ENCODE results near the gene MEI1.
"Not testable (repeated sequence)": the region's sequence is repeated elsewhere in the genome, so short reads cannot be mapped to it uniquely, and the experiment has no call there.

The MEI1 gene, protein sequence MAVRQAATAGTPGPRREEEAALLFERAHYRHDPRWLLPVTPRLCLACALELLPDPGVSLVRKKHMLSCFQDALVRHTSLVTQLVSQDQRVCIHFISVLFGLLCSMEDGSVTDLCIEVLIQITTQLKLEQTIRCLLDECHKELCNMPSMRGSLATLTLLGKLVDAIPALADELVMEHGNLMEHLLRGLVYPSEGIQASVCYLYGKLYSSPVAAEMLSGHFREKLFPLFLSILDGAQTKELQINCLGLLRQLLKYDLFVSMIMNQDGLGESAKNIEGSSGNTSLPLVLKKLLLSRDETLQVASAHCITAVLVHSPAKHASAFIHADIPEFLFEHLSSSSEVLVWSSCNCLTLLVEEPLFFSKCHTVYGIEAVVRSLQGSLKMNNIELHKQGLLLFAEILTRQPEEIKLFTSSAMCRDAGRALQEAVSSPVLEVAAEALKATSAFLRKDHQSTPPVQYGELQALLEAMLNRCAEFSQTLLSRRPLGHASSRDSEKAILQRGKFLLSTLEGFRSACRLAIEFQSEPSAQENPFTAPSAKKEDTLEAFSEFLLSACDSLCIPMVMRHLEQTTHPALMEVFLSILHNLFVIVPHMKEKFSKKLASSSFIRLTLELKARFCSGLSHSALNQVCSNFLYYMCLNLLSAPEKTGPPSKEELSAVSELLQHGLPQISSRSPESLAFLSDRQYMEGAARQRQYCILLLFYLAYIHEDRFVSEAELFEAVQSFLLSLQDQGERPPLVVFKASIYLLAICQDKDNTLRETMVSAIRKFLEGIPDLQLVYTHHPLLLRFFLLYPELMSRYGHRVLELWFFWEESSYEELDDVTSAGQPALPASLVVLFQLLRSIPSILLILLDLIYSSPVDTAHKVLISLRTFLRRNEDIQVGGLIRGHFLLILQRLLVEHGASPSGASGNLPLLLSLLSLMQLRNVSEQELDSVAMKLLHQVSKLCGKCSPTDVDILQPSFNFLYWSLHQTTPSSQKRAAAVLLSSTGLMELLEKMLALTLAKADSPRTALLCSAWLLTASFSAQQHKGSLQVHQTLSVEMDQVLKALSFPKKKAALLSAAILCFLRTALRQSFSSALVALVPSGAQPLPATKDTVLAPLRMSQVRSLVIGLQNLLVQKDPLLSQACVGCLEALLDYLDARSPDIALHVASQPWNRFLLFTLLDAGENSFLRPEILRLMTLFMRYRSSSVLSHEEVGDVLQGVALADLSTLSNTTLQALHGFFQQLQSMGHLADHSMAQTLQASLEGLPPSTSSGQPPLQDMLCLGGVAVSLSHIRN

GRCh38 chr22:41699264-41700107 lies at the start of gene MEI1:
Gene MEI1, plus strand, starts transcription at chr22:41699503. Its CDS starts 36 bp downstream, at chr22:41699539.
- DNase-seq = no peak

GRCh38 chr22:41650229-41650628 lies 49.1 kb upstream of the MEI1 start:
- no peak for DNase-seq

- DNase-seq = no peak
These were observed 48.5 kb upstream of the MEI1 start for GRCh38 chr22:41650821-41651220.

- no peak for DNase-seq
These were observed 45.0 kb upstream of the MEI1 start for GRCh38 chr22:41654322-41654721.

- no peak for DNase-seq
These were observed 42.7 kb upstream of the MEI1 start for GRCh38 chr22:41656556-41656955.

- no peak for DNase-seq
These were observed 41.6 kb upstream of the MEI1 start for GRCh38 chr22:41657709-41658108.

- DNase-seq = no peak
These were observed 40.4 kb upstream of the MEI1 start for GRCh38 chr22:41658869-41659268.

DNA sequence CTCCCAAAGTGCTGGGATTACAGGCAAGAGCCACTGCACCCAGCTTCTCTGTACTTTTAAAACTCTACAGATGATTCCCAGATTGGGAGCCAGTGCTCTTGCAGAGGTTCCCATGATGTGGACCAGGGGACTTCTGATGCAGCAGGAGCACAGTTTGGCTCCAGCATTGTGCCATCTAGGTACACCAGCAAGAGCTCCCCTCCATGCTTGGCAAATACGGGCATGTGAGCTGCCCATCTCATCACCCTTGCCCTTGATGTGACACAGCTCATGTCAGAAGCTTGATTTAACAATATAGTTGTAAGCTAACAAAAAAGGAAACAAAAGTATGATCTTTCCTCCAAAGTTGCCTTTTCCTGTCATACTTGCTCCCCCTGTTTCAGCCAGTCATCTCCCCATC lies 39.4 kb upstream of the MEI1 start:
- DNase-seq = no peak

DNA sequence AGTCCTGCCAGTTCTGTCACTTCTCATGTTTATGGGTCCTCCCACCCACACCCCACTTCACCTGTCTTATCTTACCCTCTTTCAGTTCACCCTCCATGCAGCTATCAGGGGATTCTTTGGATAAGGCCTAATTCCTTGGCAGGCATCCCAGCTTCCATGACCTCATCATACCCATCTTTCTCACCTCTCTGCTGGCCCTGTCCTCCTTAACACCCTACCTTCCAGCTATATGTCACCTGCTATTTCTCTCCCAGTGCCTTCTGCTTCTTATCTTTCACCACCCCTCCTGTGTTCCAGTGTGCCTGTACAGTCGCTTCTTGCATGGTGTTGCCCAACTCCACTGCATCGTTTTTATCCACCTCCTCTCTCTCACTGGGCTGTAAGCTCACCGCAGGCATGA lies 38.9 kb upstream of the MEI1 start:
- no peak for DNase-seq

DNA sequence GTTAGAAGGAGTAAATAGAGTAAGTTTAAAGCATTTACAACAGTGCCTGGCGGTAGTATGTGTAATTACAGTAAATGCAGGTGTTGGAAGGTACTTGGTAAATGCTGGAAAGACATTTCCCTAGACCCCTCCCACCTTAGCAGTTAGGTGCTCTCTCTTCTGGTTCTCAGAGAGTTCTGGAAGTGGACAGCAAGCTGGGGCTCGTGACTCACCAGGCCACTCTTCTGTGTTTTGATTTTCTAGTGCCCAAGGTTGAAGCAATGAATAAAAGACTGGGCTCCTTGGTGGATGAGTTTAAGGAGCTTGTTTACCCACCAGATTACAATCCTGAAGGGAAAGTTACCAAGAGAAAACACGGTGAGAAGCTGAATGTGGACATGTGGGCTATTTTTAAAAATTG lies 38.2 kb upstream of the MEI1 start:
- no peak for DNase-seq

DNA sequence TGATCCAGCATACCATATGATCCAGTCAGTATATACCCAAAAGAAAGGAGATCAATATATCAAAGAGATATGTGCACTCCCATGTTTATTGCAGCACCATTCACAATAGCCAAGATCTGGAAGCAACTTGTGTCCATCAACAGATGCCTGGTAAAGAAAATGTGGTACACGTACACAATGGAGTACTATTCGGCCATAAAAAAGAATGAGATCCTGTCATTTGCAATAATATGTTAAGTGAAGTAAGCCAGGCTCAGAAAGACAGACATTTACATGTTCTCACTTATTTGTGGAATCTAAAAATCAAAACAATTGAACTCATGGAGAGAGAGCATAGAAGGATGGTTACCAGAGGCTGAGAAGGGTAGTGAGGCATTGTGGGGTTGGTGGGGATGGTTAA lies 37.6 kb upstream of the MEI1 start:
- DNase-seq = no peak

GRCh38 chr22:41663594-41663993 lies 35.7 kb upstream of the MEI1 start:
- DNase-seq = not testable (repeated sequence)

GRCh38 chr22:41664490-41664889 lies 34.8 kb upstream of the MEI1 start:
- DNase-seq = no peak

GRCh38 chr22:41664951-41665350 lies 34.4 kb upstream of the MEI1 start:
- DNase-seq = no peak

- DNase-seq = no peak
These were observed 30.1 kb upstream of the MEI1 start for GRCh38 chr22:41668971-41669911.

DNA sequence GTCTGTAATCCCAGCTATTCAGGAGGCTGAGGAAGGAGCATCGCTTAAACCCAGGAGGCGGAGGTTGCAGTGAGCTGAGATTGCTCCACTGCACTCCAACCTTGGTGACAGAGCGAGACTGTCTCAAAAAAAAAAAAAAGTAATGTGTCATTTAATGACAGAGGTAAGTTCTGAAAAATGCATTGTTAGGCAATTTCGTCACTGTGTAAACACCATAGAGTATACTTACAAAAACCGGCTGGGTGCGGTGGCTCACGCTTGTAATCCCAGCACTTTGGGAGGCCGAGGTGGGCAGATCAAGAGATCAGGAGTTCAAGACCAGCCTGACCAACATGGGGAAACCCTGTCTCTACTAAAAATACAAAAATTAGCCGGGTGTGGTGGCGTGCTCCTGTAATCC lies 27.2 kb upstream of the MEI1 start:
- not testable (repeated sequence) for DNase-seq

DNA sequence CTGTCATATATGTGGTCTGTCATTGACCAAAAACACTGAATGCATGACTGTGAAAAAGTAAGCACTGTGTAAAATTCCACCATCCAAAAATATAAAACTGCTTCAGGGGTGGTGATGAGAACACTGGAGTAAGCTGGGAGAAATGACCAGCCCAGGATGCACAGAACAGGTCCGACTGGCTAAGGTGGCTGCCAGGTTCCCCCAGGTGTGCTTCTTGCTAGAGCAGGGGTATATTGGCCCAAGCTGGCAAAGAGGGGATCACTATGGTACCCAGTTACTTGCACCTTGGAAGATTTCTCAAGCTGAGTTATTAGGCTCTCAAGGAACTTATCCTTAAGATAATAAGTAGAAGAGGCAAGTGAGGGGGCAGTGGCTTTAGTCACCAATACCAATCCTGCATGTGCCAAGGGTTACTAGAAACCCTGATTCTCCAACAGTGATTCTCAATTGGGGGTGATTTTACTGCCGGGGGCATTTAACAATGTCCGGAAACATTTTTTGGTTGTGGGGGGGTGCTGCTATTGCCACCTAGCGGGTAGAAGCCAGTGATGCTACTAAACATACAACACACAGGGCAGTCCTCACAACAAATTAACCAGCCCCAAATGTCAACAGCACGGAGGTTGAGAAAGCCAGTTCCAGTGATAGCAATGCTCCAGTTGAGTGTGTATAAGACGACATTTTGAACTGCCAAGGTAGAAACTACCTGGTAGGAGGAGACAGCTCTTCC lies 26.4 kb upstream of the MEI1 start:
- DNase-seq = no peak

GRCh38 chr22:41674846-41675340 lies 24.4 kb upstream of the MEI1 start:
- DNase-seq = no peak

- no peak for DNase-seq
These were observed 23.2 kb upstream of the MEI1 start for GRCh38 chr22:41676134-41676533.

DNA sequence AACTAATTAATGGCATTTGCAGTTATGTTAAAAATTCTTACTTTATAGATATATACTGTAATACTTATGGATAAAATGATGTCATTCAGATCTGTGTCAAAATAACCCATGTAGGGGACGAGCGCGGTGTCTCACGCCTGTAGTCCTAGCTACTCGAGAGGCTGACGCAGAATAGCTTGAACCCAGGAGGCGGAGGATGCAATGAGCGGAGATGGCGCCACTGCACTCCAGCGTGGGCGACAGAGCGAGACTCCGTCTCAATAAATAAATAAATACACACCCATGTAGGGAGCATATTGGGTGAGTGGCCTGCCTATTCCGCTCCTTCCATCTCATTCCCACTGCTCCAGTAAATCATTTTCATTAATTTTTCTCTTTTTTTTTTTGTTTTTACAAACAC lies 17.7 kb upstream of the MEI1 start:
- DNase-seq = no peak
